ENCODE measurements around the gene SMG9.
"Not testable (repeated sequence)": the region's sequence is repeated elsewhere in the genome, so short reads cannot be mapped to it uniquely, and the experiment has no call there.

Gene SMG9

GRCh38 chr19:43779820-43780219 lies 25.1 kb upstream of the SMG9 start:
- no peak for DNase-seq (ENCODE audit: low read depth, low spot score)

- no peak for DNase-seq (ENCODE audit: low read depth, low spot score)
Measured at GRCh38 chr19:43779147-43779819, 24.5 kb upstream of the SMG9 start.

- no peak for DNase-seq (ENCODE audit: low read depth, low spot score)
Measured at GRCh38 chr19:43778651-43779050, 23.9 kb upstream of the SMG9 start.

- no peak for DNase-seq (ENCODE audit: low read depth, low spot score)
Measured at GRCh38 chr19:43777163-43777695, 22.5 kb upstream of the SMG9 start.

- DNase-seq (ENCODE audit: low read depth, low spot score): no peak
Measured at GRCh38 chr19:43776286-43776685, 21.5 kb upstream of the SMG9 start.

- DNase-seq (ENCODE audit: low read depth, low spot score): no peak
Measured at GRCh38 chr19:43775299-43775890, 20.6 kb upstream of the SMG9 start.

GRCh38 chr19:43774940-43775258 lies 20.1 kb upstream of the SMG9 start:
- DNase-seq (ENCODE audit: low read depth, low spot score): not testable (repeated sequence)

GRCh38 chr19:43774103-43774939 lies 19.6 kb upstream of the SMG9 start:
- DNase-seq (ENCODE audit: low read depth, low spot score): no peak

- DNase-seq (ENCODE audit: low read depth, low spot score): no peak
Measured at GRCh38 chr19:43773725-43774102, 19.0 kb upstream of the SMG9 start.

- no peak for DNase-seq (ENCODE audit: low read depth, low spot score)
Measured at GRCh38 chr19:43769256-43769655, 14.5 kb upstream of the SMG9 start.

GRCh38 chr19:43768273-43769050 lies 13.7 kb upstream of the SMG9 start:
- DNase-seq (ENCODE audit: low read depth, low spot score): no peak

GRCh38 chr19:43767818-43768217 lies 13.1 kb upstream of the SMG9 start:
- DNase-seq (ENCODE audit: low read depth, low spot score): no peak

- no peak for DNase-seq (ENCODE audit: low read depth, low spot score)
Measured at GRCh38 chr19:43767316-43767715, 12.6 kb upstream of the SMG9 start.

GRCh38 chr19:43766755-43767043 lies 11.9 kb upstream of the SMG9 start:
- no peak for DNase-seq (ENCODE audit: low read depth, low spot score)

GRCh38 chr19:43765109-43765876 lies 10.5 kb upstream of the SMG9 start:
- DNase-seq (ENCODE audit: low read depth, low spot score): no peak

GRCh38 chr19:43764684-43765083 lies 9.9 kb upstream of the SMG9 start:
- not testable (repeated sequence) for DNase-seq (ENCODE audit: low read depth, low spot score)

- no peak for DNase-seq (ENCODE audit: low read depth, low spot score)
Measured at GRCh38 chr19:43763473-43763939, 8.7 kb upstream of the SMG9 start.

GRCh38 chr19:43762814-43763213 lies 8.1 kb upstream of the SMG9 start:
- no peak for DNase-seq (ENCODE audit: low read depth, low spot score)

GRCh38 chr19:43760941-43761340 lies 6.2 kb upstream of the SMG9 start:
- no peak for DNase-seq (ENCODE audit: low read depth, low spot score)

- no peak for DNase-seq (ENCODE audit: low read depth, low spot score)
Measured at GRCh38 chr19:43759515-43759914, 4.8 kb upstream of the SMG9 start.

- DNase-seq (ENCODE audit: low read depth, low spot score): no peak
Measured at GRCh38 chr19:43755256-43755801, 567 bp upstream of the SMG9 start.

All from brain pericyte (primary cell).